GM18867 (cell line): ENCODE measurements around the gene TANC1.
A peak's percentile ranks its signal among the peaks of the same experiment; 100 is the strongest.

ENCODE experiments used
- ATAC-seq: cut with Tn5 transposase; IDR thresholded peaks from one replicate; pipeline ENCODE4 v1.9.1; 2021; ENCODE audit warnings: mild to moderate bottlenecking, moderate library complexity; ENCODE audit not compliant: unreplicated experiment

The TANC1 gene

GRCh38 chr2:159153951-159154350, 185.5 kb downstream of the TANC1 start:
- no peak for ATAC-seq

- ATAC-seq: no peak
Observed at GRCh38 chr2:159154366-159154765, 185.9 kb downstream of the TANC1 start.

- ATAC-seq: no peak
Observed at GRCh38 chr2:159155320-159155719, 186.9 kb downstream of the TANC1 start.

GRCh38 chr2:159155791-159156190, 187.4 kb downstream of the TANC1 start:
- ATAC-seq: no peak

GRCh38 chr2:159156834-159157233, 188.4 kb downstream of the TANC1 start:
- ATAC-seq: no peak

GRCh38 chr2:159157361-159158209, 189.1 kb downstream of the TANC1 start:
- ATAC-seq: no peak

- ATAC-seq: no peak
Observed at GRCh38 chr2:159160412-159160811, 192.0 kb downstream of the TANC1 start.

GRCh38 chr2:159160954-159161353, 192.5 kb downstream of the TANC1 start:
- no peak for ATAC-seq

GRCh38 chr2:159163930-159164329, 195.5 kb downstream of the TANC1 start:
- peak; percentile 68 for ATAC-seq

- no peak for ATAC-seq
Observed at GRCh38 chr2:159164457-159164911, 196.0 kb downstream of the TANC1 start.

GRCh38 chr2:159165048-159165447, 196.6 kb downstream of the TANC1 start:
- ATAC-seq: no peak

- no peak for ATAC-seq
Observed at GRCh38 chr2:159168707-159169106, 200.3 kb downstream of the TANC1 start.

- ATAC-seq: no peak
Observed at GRCh38 chr2:159169187-159169586, 200.7 kb downstream of the TANC1 start.

- ATAC-seq: no peak
Observed at GRCh38 chr2:159172403-159172802, 204.0 kb downstream of the TANC1 start.

- ATAC-seq: no peak
Observed at GRCh38 chr2:159174759-159175158, 206.3 kb downstream of the TANC1 start.

GRCh38 chr2:159175182-159175581, 206.7 kb downstream of the TANC1 start:
- peak; percentile 57 for ATAC-seq

GRCh38 chr2:159175927-159176326, 207.5 kb downstream of the TANC1 start:
- no peak for ATAC-seq

GRCh38 chr2:159176555-159176954, 208.1 kb downstream of the TANC1 start:
- ATAC-seq: no peak

GRCh38 chr2:159177357-159177756, 208.9 kb downstream of the TANC1 start:
- no peak for ATAC-seq

GRCh38 chr2:159177957-159178356, 209.5 kb downstream of the TANC1 start:
- no peak for ATAC-seq

GRCh38 chr2:159179096-159179495, 210.7 kb downstream of the TANC1 start:
- ATAC-seq: no peak

- no peak for ATAC-seq
Observed at GRCh38 chr2:159179696-159180095, 211.3 kb downstream of the TANC1 start.

- no peak for ATAC-seq
Observed at GRCh38 chr2:159183346-159183745, 214.9 kb downstream of the TANC1 start.
